Right atrium auricular region (tissue), 2 donors: ENCODE results near the gene ST6GALNAC4. TPM values are rescaled to one million over a fixed set of nuclear protein-coding genes. Genes with fewer than 3 reads are reported as not detected.

Source experiments
- DNase-seq: peaks from one replicate; pipeline ENCODE4 v3.0.0-alpha.2; 2019; ENCODE audit warnings: low spot score
- H3K27ac ChIP-seq, 2 donors: fragments of 200-600 bp; sonication (generic); 1 replicate in 1 of 2; 2 replicates in 1 of 2; pipeline ENCODE4 v1.5.1; 2016 to 2019
- H3K27me3 ChIP-seq, 2 donors: fragments of 200-600 bp; sonication (generic); one replicate each; pipeline versions ENCODE4 v1.5.1 to v1.6.0; 2017 to 2019
- H3K36me3 ChIP-seq: fragments of 200-600 bp; sonication (generic); one replicate; pipeline ENCODE4 v1.5.1; 2016
- H3K4me1 ChIP-seq, 2 donors: fragments of 200-600 bp; sonication (generic); one replicate each; pipeline versions ENCODE4 v1.5.1 to v1.6.0; 2017 to 2019
- H3K4me3 ChIP-seq, 2 donors: fragments of 200-600 bp; sonication (generic); 1 replicate in 1 of 2; 2 replicates in 1 of 2; pipeline ENCODE4 v1.5.1; 2017 to 2019; ENCODE audit warnings: mild to moderate bottlenecking in 1 of 2, moderate library complexity in 1 of 2
- H3K9me3 ChIP-seq, 2 donors: fragments of 200-600 bp; sonication (generic); one replicate each; pipeline ENCODE4 v1.5.1; 2019
- CTCF ChIP-seq, 2 donors: fragments of 200-600 bp; sonication (generic); IDR thresholded peaks; one replicate each; pipeline ENCODE4 v1.5.1; 2019; ENCODE audit warnings: antibody characterized with exemption in 2 of 2
- total RNA-seq, 2 donors: library from RNA; depleted of rRNA; stranded (reverse); fragments of >200 nt; gene quantifications; one replicate each; pipeline ENCODE4 v1.1.0, GENCODE V29; 2016

ST6GALNAC4 gene
- total RNA-seq, 2 donors from 2014 or later: 31.7 to 59.0 TPM

- H3K4me1 ChIP-seq: peaks cover 0 to 61% of the 10 kb centered on the region in 2 donors
- H3K27me3 ChIP-seq: no peaks in the 10 kb centered on the region
- no peaks in the 10 kb centered on the region for H3K36me3 ChIP-seq
- DNase-seq: no peak
- no peak overlapping the region for H3K4me3 ChIP-seq
- TF ChIP-seq CTCF (IDR thresholded peaks at IDR 0.05): no peak
- peak overlapping the region in 1 of 2 donors; percentile 75 for H3K27ac ChIP-seq
- H3K9me3 ChIP-seq: no peaks in the 10 kb centered on the region
Observed at GRCh38 chr9:127961613-127962155, 44.8 kb upstream of the ST6GALNAC4 start.

- no peak for DNase-seq
Observed at GRCh38 chr9:127961155-127961490, 44.3 kb upstream of the ST6GALNAC4 start.

GRCh38 chr9:127960410-127961154 lies 43.7 kb upstream of the ST6GALNAC4 start:
- Histone ChIP-seq H3K4me1 (peaks cover 0 to 53% of the 10 kb centered on the region in 2 donors), H3K36me3 (no peaks in the 10 kb centered on the region), H3K27ac (peak overlapping the region; percentile 54 to 75)

More at GRCh38 chr9:127961155-127961490, 44.3 kb upstream of the ST6GALNAC4 start:
- H3K36me3 ChIP-seq: no peaks in the 10 kb centered on the region
- H3K27ac ChIP-seq: peak overlapping the region in 1 of 2 donors; percentile 75
- no peaks in the 10 kb centered on the region for H3K9me3 ChIP-seq
- no peak for TF ChIP-seq CTCF (IDR thresholded peaks at IDR 0.05)
- no peaks in the 10 kb centered on the region for H3K27me3 ChIP-seq
- H3K4me1 ChIP-seq: peaks cover 0 to 55% of the 10 kb centered on the region in 2 donors
- H3K4me3 ChIP-seq: no peak overlapping the region

GRCh38 chr9:127959841-127960409 lies 43.1 kb upstream of the ST6GALNAC4 start:
- Histone ChIP-seq H3K36me3 (no peaks in the 10 kb centered on the region), H3K27ac (peak overlapping the region; percentile 54 to 75), H3K4me3 (no peak overlapping the region), H3K4me1 (peaks cover 0 to 53% of the 10 kb centered on the region in 2 donors), H3K27me3 (no peaks in the 10 kb centered on the region), H3K9me3 (no peaks in the 10 kb centered on the region)
- TF ChIP-seq CTCF (IDR thresholded peaks at IDR 0.05): no peak
- DNase-seq: no peak

More at GRCh38 chr9:127960410-127961154, 43.7 kb upstream of the ST6GALNAC4 start:
- no peak for DNase-seq
- no peaks in the 10 kb centered on the region for H3K9me3 ChIP-seq
- no peak overlapping the region for H3K4me3 ChIP-seq
- TF ChIP-seq CTCF (IDR thresholded peaks at IDR 0.05): no peak
- no peaks in the 10 kb centered on the region for H3K27me3 ChIP-seq

- peak overlapping the region; percentile 54 to 75 for H3K27ac ChIP-seq
Observed at GRCh38 chr9:127959398-127959797, 42.6 kb upstream of the ST6GALNAC4 start.

More at GRCh38 chr9:127959398-127959797, 42.6 kb upstream of the ST6GALNAC4 start:
- Histone ChIP-seq H3K36me3 (no peaks in the 10 kb centered on the region), H3K9me3 (no peaks in the 10 kb centered on the region), H3K4me3 (no peak overlapping the region), H3K4me1 (peaks cover 0 to 53% of the 10 kb centered on the region in 2 donors), H3K27me3 (no peaks in the 10 kb centered on the region)
- no peak for DNase-seq
- no peak for TF ChIP-seq CTCF (IDR thresholded peaks at IDR 0.05)
